CD1c-positive myeloid dendritic cell (primary cell): ENCODE measurements around the gene DZIP1.

Source experiments
- DNase-seq: peaks from one replicate; pipeline ENCODE4 v3.0.0-alpha.2; 2016; ENCODE audit errors: extremely low spot score

The DZIP1 gene

DNA sequence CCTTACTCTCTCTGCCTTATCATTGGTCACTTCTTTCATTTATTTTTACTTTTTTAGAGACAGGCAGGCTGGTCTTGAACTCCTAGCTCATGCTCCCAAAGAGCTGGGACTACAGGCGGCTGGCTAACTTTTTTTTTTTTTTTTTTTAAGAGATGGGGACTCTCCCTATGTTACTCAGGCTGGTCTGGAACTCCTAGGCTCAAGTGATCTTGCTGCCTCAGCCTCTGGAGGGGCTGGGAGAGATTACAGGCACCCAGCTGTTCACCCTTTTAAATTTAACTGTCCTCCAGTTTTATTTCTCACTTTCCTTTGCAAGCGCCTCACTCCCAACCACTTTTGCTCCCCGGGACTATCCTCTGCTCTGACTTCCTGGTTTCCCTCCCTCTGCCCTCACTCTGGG, 97.6 kb downstream of the DZIP1 start:
- no peak for DNase-seq

DNA sequence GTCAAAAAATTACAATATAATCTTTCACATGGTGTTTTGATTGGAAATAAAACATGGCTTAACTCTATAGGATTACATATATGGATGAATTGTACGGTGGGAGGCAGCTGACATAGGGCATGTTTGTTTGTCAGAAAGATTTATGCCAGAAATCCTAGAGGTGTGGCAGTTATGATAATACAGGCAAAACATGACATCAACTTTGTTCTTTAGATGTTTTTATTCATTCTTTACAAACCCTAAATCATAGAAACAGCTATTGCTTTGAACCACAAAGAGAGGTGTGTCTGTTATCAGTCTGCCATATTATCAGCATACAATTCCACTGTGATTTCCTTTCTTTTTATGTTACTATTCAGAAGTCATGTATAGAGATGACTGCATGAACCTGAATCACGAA, 100.2 kb downstream of the DZIP1 start:
- DNase-seq = no peak

DNA sequence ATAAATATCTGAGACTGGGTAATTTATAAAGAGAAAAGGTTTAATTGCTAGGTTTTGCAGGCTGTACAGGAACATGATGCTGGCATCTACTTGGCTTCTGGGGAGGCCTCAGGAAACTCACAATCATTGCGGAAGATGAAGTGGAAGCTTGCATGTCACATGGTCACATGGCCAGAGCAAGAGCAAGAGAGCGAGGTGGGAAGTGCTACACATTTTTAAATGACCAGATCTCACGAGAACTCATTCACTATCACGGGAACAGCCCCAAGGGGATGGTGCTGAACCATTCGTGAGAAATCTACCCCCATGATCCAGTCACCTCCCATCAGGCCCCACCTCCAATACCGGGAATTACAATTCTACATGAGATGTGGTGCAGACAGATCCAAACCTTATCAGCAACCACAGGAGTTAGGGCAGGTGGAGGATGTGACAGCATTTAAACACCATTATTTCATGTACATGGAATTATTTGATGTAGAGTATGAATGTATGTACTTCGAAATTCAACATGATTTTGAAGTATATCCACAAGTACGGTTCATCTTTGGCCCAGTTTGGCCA, 102.5 kb downstream of the DZIP1 start:
- DNase-seq = no peak

DNA sequence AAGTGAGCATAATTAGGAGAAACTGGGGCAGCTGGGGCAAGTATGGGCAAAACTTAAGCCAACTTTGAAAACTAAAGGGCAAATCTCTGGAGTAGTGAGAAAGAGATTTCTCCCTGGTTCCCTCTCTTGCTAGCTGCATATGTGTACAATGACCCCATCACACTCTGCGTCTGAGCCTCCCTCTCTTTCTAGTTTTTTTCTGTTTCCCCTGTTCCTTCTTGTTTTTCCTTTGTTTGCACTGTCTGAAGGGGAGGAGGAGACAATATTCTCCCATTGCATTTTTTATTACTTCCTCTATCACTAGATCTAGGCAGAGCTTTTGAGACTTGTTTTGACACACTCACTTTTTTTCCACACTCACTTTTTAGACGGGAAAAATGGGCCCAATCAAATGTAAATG, 103.2 kb downstream of the DZIP1 start:
- DNase-seq = no peak

DNA sequence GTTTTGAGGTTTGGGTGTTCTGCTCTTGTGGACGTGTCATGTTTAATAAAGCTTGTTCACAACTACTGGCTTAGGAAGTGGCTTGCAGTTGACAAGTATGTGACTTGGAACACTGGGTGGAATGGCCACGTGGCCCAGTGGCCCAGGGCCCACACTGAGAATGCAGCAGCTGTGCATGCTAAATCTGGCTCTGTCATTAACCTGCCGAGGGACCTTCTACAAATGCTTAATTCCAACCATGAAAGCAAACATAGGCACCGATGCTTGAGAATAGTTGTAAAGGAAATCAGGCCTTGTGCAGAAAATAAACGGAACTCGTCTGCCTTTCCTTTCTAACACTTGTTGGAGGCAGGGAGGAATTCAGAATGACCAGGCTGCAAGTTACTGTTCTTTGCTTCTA, 103.6 kb downstream of the DZIP1 start:
- DNase-seq = no peak

DNA sequence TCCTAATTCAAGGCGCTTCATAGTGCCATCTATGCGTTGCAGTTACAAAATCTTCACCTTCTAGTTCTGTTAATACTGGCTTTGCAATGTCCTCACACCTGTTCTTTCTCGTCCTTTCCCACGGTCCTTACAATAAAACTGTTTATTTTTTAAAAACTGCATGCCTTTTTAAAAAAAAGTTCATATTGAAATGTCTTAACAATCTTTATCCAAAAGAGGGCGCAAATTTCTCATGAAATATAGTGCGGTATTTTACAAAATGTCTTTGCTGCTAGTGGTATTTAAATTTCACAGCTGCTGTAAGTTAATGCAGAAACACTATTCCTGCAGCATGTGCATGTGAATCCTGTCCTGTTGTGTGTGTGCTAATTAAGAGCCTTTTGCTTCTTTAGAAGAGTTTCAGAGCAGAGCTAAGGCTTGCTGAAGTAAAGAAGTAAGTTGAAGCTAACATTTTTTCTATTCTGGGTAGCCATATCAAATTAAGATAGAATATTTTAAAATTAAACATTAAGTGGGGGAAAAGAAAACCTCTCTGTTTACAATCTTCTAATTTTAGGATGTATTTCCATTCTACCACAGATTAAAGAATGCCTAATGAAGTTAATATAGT, 107.8 kb downstream of the DZIP1 start:
- peak; percentile 58 for DNase-seq

DNA sequence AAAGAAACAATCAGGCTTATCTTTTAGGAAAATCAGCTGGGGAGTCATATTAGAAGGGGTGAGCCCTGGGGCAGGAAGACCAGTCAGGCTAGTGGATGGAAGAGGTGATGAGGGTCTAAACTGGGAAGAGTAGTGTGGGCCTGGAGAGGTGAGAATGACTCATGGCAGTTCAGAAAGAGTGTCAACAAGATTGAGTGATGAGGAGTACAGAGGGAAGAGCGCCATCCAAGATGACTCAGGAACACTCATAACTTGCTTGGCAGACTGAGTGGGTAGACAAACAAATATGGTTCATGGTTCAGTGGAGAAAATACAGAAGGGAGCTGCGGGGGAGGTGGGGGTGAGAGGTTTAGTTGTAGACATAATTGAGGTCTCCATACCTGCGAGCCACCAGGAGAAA, 109.3 kb downstream of the DZIP1 start:
- DNase-seq = no peak

DNA sequence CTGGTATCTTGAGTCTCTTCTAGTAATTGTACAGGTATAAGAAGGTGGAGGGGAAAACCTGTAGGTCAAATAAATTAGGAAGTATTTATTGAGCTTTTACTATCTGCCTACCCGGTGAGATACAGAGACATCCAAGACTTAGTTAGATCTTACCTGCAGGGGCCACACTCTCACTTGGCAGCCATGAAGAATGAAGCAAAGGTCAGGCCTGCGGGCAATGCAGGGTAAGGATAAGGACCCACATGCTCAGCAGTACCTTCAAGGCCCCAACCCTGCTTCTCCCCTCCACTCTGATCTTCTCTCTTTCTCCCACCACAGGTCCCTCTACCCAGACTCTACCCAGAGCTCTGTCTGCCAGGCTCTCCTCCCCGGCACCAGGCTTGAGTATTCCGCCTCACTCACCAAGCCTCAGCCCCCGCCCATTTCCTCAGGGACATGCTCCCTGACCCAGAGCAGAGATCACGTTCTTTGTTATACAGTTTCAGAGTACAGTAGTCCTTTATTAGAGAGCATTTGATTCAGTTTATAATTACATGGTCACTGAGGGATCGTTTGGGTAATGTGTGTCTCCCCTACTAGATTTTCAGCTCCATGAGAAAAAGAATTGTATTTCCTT, 110.9 kb downstream of the DZIP1 start:
- DNase-seq = no peak

DNA sequence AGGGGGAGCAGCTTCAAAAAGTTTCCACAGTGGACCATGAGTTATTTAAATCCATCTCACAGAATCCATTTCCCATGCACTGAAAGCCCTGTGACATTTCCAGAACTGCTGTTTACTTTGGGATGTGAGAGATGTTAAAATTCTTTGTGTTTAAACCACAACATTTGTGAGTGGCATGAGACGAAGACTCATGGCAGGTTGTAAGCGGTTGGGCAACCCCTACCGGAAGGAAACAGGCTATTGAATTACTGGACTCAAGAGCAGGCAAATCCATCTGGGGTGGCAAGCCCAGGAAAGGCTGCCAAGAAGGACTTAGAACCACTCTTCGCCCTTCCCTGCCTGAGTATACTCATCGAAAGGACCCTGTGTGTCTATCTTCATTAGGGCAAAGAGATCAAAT, 114.3 kb downstream of the DZIP1 start:
- no peak for DNase-seq
